ENCODE measurements around the gene GUCY1B1.

GUCY1B1 gene

DNA sequence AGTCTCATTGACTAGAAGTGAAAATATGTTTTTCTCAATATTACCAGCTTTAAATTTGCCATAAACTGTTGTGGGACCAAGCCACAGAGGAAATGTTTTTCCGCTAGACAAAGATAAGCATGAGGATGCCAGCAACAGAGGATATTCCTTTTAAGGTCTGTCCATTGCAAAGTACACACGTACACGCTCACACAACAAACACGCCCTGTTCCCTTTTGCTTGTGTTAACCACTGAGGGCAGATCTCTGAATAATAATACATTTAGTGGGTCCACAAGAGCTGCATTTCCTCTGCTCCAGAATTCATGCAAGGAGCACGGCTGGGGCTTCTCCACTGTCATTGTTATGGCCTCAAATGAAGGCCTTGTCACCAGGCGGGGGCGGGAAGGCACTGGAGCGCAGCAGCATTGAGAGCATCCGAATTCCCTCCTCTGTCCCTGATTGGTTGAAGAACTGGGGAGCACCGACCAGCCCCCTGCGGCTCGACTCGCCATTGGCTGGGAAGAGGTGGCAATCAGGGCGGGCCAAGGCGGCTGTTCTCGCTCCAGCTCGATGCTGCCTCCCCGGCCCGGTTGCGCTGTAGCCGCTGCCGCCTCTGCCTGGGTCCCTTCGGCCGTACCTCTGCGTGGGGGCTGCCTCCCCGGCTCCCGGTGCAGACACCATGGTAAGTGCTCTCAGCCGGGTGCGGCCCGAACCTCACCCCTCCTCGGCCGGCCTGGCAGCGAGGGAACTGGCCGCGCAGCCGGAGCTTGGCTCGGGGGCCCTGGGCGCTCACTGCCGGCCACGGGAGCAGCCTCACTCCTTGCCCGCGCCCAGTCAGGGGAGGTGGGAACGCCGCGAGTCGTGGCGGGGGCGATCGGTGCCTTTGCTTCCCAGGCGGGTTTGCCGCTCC is at the start of gene GUCY1B1:
GUCY1B1 (plus strand) TSS at position 541 of the 891 bp plus-strand sequence; CDS start at position 661, 120 bp downstream.
- peak; percentile 20 to 45 for DNase-seq (ENCODE audit: low read depth in 2 of 2, low spot score in 1 of 2)

DNA sequence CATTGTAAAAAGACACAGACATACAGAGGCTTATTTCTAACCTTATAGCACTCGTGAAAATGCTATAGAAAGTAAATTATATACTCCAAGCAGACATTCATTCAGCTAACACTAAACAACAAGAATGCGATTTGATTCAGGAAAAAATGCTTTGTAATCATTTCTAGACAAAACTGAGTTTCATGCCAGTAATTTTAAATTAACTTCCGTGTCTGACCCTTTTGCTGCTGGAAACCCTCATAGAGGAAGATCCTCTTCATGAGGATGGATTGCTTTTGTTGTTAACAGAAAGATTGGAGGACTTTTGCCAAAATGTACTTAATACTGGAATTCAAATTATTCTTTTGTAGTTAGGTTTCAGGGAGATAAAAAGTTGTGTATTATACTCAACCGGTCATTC is 48.9 kb upstream of the GUCY1B1 start:
- DNase-seq (ENCODE audit: low read depth in 2 of 2, low spot score in 1 of 2): no peak

DNA sequence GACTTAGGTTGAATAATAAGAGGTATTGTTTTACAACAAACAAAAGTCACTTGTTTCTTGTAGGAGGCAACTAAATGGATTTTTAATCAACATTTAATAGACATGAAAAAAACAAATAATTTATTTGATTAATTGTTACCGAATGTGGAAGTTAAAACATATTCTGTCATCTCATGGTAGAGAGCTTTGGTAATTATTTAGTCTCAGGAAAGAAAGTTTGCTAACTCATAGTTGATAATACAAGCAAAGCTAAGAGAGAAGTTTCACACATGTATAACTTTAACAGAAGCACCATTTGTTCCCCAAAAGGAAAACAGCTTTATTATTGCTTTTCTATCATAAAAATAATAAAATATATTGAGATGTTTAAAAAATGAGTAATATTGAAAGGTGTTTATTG is 47.3 kb upstream of the GUCY1B1 start:
- no peak for DNase-seq (ENCODE audit: low read depth in 2 of 2, low spot score in 1 of 2)

DNA sequence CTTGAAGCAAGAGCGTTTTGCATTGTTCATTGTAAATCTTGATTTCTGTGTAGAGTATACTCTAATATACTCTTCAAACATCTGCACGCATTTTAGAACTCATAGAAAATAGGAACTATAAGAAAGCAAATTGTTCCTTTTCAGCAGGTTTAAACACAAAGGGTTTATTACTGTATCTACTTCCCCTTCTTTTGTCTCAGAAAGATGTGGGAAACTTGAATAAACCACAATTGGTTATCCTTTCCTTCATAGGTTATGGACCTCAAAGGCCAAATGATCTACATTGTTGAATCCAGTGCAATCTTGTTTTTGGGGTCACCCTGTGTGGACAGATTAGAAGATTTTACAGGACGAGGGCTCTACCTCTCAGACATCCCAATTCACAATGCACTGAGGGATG is 46.0 kb upstream of the GUCY1B1 start:
- DNase-seq (ENCODE audit: low read depth in 2 of 2, low spot score in 1 of 2): no peak

DNA sequence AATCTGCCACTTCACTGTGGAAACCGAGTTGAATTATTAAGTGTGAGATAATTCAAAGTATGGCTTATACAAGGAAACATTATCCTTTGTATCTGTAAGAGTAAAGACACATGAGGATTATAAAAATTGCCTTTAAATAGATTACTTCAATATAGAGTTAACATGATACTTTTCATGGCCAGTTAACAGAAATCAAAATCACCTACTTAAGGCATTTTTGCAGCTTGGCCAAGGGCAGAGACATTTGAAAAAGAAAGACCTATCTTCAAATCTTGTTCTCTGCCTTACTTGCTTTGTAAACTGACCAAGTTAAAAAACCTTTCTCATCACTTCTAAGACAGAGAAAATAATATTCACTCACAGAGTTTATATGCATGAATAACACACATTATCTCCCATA is 44.9 kb upstream of the GUCY1B1 start:
- DNase-seq (ENCODE audit: low read depth in 2 of 2, low spot score in 1 of 2): no peak

DNA sequence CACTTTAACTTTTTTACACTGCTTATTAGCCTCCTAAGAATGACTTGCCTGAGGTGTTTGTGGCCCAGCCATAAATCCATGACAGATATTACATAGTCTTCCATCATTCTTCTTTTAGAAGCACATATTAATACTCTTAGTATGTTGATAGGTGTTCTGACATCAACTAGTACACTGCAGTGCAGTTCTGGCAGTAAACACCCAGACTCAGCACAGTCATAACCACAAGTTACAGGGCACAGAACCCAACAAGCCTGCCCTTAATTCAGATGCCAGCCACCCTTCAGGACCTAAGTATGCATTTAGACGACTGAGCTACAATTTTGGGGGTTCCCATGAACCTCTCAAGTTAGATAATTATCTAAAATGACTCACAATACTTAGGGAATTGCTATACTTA is 36.5 kb upstream of the GUCY1B1 start:
- DNase-seq (ENCODE audit: low read depth in 2 of 2, low spot score in 1 of 2): no peak

DNA sequence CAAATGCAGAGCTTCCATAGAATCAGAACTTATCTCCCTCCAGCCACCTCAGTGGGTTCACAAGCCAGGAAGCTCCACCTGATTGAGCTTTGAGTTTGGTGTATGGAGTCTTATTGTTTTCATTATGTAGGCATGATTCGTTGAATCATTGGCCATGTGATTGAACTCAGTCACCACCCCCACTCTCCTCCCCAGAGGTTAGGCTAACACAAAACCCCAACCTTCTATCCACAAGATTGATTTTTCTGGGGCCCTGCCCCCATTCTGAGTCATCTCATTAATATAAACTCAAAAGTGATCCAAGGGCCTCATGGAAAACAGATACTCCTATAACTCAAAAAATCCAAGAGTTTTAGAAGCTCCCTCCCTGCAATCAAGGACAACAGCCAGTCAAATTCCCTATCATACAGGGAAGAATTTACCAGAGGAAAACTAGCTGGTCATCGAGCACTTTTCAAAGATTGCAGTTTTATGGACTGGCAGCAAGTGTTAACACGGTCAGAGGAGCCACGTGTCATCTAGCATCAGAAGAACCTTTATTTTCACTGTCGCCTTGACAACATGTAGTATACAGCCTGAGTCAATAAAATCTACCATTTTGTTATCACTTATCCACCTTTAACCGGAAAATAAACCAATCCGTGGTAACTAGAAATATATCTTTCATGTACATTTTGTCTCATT is 35.9 kb upstream of the GUCY1B1 start:
- no peak for DNase-seq (ENCODE audit: low read depth in 2 of 2, low spot score in 1 of 2)

DNA sequence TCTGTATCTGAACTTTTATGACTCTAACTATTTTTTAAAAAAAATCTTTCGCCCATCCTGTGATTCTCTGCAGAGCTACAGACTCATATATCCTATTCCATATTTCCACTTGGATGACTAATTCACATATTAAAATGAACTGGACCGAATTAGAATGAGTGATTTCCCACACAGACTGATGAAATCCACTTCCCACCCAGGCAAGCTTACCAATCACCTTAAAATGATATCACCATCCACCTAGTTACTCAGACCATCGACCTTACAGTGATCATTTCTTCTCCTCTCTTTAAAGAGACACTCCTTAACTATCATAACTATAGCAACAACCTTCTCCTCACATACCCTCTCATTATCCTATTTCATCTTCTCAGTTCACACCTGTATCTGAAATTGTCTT is 34.1 kb upstream of the GUCY1B1 start:
- no peak for DNase-seq (ENCODE audit: low read depth in 2 of 2, low spot score in 1 of 2)

DNA sequence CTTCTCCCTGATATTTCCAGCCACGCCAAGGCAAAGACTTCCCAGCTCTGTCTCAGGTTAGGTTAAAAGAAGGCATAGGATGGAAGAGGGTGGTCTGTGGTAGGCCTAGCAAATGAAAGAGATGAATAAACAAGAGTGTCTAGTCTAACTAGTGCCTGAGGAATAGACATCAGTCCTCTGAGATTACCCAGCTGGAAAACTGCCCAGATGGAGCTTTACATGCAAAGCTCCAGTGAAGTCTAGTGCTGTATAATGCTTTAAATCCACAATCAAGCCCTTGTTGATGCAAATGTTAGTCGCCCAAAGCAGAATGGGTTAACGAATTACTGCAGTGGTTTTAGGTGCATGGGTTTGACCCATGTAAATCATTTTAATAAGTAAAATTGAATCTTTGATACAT is 24.8 kb upstream of the GUCY1B1 start:
- DNase-seq (ENCODE audit: low read depth in 2 of 2, low spot score in 1 of 2): no peak

DNA sequence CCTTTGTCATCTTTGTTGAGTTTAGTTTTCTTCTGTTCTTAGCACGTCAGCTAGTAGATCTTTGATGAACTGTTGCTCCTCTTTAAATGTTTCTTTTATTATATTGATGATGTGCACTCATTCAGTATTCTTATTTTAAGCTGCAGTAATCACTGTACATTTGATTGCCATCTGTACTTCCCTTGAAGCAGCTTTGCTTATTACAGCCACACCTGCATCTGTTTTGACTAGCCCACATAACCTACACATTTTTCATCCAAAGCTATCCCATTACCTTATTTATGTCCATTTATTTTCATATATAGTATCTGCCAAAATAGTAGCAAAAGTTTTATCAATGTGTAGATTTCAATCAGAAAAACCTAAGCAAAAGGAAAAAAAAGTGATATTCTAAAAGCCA is 23.9 kb upstream of the GUCY1B1 start:
- DNase-seq (ENCODE audit: low read depth in 2 of 2, low spot score in 1 of 2): no peak

DNA sequence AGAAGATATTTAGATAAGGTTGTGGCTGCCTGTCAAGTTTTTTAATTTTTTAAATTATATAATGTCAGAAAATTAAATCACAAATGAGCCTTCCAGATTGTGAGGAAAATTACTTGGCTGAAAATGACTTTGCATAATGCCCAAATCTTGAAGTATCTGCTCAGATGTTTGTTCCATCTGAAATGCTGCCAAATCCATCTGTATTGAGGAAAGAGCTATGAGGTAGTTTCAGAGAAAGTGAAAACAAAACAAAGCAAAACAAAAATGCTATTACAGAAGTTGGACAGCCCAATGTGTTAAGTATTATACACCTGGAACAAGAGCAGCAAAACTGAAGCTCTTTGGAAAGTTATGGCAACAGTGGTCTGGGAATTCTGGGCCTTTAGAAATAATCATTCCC is 23.3 kb upstream of the GUCY1B1 start:
- DNase-seq (ENCODE audit: low read depth in 2 of 2, low spot score in 1 of 2): no peak

DNA sequence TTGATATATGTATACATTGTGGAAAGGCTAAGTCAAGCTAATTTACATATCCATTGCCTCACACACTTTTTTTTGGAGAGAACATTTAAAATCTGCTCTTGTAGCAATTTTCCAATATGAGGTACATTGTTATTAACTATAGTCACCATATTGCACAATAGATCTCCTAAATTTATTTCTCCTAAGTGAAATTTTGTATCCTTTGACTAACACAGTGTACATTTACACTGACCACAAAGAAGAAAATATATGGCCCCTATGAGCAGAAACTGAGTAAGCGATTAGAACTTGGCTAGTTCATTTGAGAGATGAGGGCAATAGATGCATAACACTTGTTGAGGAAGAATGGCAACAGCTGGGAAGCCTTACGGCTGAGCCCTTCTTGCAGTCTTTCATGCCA is 20.3 kb upstream of the GUCY1B1 start:
- DNase-seq (ENCODE audit: low read depth in 2 of 2, low spot score in 1 of 2): no peak

DNA sequence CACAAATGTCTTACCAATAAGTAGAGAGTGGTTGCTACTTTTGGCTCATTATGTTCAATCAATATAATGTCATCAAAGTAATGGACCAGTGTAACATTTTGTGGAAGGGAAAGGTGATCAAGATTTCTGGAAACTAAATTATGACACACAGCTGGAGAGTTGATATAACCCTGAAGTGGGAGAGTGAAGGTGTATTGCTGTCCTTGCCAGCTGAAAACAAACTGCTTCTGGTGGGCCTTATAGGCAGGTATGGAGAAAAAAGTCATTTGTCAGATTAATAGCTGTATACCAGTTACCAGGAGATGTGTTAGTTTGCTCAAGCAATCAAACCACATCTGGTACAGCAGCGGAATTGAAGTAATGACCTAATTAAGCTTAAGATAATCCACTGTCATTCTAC is 17.3 kb upstream of the GUCY1B1 start:
- no peak for DNase-seq (ENCODE audit: low read depth in 2 of 2, low spot score in 1 of 2)

DNA sequence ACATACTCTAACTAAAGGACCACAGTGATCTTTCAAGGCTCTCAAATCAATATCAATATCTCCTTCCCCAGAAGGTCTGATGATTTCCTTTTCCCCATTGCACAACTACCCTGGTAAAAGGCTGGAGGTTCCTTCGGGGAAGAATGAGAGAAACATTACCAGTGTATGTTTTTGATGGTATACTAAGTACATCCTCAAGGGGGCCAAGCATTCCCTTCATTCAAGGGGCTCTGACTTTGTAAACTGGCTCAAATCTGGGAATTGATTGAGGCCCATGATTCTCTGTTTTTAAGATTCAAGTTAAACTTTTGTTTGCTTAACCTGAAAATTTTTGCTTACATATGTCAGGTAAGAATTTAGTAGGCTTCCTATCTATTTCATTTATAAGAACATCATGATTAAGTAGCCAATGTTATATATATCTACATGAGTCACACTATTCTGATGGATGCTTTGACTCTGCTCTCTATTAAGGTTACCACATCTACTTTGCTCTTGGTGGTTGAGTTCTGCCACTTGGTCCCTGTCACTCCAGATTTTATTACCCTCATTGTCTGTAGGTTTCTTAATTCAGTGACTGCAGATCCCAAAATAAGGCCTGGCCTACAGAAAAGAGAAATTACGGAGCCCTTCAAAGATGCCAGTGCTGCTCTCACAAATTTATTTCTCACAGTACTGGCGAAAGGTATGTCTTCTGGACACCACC is 16.4 kb upstream of the GUCY1B1 start:
- DNase-seq (ENCODE audit: low read depth in 2 of 2, low spot score in 1 of 2): no peak

DNA sequence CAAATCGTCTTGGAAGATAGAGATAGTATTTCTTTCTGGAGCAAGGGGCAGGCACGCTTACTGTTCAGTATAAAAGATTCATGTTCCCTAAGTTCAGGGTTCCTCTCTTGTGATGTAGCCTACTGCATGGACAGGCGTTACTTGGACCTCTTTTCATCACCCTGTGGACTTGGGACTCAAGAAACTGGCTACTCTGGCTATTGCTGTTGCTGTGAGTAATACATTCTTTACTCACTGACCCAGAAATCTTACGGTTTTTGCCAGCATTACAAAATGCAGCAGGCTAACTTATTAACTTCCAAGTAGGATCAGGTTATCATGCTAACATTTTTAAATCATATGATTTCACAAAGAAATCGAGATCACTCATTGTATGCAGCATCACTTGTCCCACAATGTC is 12.8 kb upstream of the GUCY1B1 start:
- DNase-seq (ENCODE audit: low read depth in 2 of 2, low spot score in 1 of 2): no peak

DNA sequence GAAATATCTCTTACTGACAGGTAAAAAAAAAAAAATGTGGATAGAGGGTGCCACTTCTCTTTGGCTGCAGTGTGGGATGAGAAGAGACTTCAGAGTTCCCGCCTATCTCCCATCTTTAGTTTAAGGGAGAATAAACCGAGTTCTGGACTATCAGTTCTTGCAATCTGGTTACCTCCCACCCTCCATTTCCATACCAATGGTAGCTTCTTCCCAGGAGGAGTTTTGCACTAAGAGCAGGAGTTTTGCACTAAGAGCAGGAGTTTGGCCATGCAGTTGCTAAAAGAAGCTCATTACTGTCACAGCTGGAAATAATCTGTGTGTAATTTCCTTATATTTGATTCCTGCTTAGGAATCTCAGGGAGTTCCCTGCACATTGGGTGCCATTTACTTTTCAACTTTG is 10.8 kb upstream of the GUCY1B1 start:
- DNase-seq (ENCODE audit: low read depth in 2 of 2, low spot score in 1 of 2): no peak

DNA sequence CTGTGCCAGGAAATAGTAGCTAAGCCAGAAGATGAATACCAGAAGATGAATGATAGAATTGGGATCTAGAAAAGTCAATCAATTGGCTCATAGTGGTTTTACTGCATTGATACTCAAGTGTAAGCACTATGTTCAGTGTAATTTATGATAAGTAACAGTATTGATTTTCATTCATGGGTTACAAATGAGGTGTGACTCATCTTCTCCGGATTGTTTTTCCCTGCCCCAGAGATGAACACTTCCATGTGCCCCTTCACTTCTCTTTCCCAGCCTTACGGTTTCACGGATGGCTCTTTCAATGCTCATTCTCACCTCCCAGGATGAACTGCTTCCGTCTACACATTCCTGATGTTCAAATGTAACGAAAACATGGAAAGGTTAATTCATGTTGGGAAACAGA is 9.8 kb upstream of the GUCY1B1 start:
- no peak for DNase-seq (ENCODE audit: low read depth in 2 of 2, low spot score in 1 of 2)

DNA sequence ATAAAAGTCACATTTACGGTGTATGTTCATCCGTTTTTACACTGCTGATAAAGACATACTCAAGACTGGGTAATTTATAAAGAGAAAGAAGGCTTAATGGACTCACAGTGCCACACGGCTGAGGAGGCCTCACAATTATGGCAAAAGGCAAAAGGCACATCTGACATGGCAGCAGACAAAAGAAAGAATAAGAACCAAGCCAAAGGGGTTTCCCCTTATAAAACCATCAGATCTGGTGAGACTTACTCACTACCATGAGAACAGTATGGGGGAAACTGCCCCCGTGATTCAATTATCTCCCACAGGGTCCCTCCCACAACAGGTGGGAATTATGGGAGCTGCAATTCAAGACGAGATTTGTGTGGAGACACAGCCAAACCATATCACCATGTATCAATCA is 7.3 kb upstream of the GUCY1B1 start:
- DNase-seq (ENCODE audit: low read depth in 2 of 2, low spot score in 1 of 2): no peak

DNA sequence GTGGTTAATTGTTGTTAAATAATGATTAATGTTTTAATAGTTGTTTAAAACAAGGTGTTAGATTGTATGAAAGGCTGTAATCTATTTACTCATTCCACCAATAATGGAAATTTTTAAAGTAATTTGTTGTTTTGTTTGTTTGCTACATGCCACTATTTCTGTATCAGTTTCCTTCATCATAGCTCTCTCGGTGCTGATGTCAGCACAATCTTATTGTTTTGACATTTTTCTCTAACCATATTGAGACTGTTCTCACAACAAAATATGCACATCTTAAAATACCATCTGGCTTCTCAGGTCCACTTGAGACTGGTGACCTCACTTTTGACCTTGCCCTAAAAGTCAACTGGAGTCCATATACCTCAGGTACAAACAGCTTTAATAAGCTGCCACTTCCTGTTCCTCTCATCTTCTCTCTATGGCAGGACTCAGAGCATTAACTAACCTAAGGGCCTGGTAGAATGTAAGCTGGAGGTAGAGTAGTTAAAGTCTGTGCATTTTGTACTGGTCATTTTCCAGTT is 1.0 kb upstream of the GUCY1B1 start:
- no peak for DNase-seq (ENCODE audit: low read depth in 2 of 2, low spot score in 1 of 2)

DNA sequence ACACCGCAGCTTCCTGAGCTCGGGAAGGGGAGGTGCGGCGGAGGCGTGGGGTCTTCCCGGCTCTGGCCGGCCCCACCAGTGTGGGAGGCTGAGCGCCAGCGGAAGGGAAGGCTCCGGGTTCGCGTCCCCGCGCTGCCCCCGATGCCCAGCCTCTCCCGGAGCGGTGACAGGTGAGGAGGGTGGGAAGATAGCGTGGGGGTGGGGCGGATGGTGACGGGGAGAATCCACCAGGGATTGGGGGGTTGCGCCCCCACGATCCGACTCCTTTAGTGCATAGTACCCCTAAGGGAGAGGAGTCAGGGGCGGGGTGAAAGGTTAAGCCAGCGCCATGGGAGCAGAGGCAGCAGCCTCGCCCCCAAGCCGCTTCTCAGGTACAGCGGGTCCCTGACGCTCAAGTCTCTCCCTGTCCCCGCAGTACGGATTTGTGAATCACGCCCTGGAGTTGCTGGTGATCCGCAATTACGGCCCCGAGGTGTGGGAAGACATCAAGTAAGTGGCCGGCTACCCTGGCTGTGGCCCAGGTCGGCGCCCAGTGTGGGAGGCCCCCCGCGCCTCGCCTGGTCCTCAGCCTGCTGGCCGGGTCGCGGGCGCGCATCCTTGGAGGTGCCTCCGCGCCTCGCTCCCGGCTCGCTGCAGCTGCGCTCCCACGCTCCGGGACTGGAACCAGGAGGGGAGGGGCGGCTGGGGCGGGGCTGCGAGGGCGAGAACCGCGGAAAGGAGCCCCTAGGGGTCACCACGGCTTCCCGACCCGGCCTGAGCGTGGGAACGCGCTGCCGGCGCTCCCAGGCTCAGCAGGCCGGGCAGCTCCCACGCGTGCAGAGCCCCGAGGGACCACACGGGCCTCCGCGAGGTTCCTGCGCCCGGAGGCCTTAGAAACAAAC is 791 bp downstream of the GUCY1B1 start:
- DNase-seq (ENCODE audit: low read depth in 2 of 2, low spot score in 1 of 2): no peak

DNA sequence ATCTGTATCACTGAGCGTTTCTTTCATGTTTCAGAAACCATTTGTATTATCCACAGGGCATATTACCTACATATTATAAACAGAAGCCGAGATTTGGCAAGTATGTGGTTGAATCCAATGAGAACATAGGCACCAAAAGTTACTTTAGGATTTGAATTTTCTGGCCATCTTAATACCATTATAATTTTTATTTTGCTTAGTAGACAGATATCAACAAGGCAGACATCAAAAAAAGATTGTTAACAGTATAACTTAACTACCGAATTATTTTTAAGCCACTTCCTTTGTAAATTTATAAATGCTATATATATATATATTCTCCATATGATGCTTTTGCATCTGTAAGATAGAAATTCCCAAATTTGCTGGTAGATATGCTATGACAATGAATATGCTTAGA is 2.2 kb downstream of the GUCY1B1 start:
- DNase-seq (ENCODE audit: low read depth in 2 of 2, low spot score in 1 of 2): no peak

All from stimulated activated CD8-positive, alpha-beta memory T cell treated with anti-CD3 and anti-CD28 coated beads, Interleukin-4, amount 100 ng/mL, for 4 hours (primary cell).